Endodermal cell (in vitro differentiated cells): Measurements from ENCODE around the gene RFC5. TPM values are rescaled to one million over a fixed set of nuclear protein-coding genes. Genes with fewer than 3 reads are reported as not detected.

ENCODE experiments used
- DNase-seq: peaks from one replicate; pipeline ENCODE4 v3.0.0-alpha.2; 2017
- H3K27ac ChIP-seq: 2 replicates; pipeline ENCODE4 v1.5.1; 2013; ENCODE audit warnings: mild to moderate bottlenecking, low read depth, low read length, moderate library complexity
- H3K27me3 ChIP-seq: 2 replicates; pipeline ENCODE4 v1.6.1; 2013; ENCODE audit warnings: mild to moderate bottlenecking, low read length, moderate library complexity; ENCODE audit not compliant: insufficient read depth, control insufficient read depth, poor library complexity, severe bottlenecking
- H3K36me3 ChIP-seq: 2 replicates; pipeline ENCODE4 v1.7.0; 2013; ENCODE audit warnings: mild to moderate bottlenecking, low read length, moderate library complexity; ENCODE audit not compliant: control insufficient read depth, insufficient read depth
- H3K4me1 ChIP-seq: one replicate; pipeline ENCODE4 v1.7.0; 2013; ENCODE audit warnings: low read length; ENCODE audit not compliant: control insufficient read depth, insufficient read depth
- H3K4me3 ChIP-seq: 2 replicates; pipeline ENCODE4 v1.5.1; 2013; ENCODE audit warnings: mild to moderate bottlenecking, low read length, moderate library complexity
- H3K9ac ChIP-seq: 2 replicates; pipeline ENCODE4 v1.6.1; 2013; ENCODE audit warnings: mild to moderate bottlenecking, low read length, moderate library complexity; ENCODE audit not compliant: poor library complexity, severe bottlenecking; ENCODE audit errors: extremely low read depth
- H3K9me3 ChIP-seq: 2 replicates; pipeline ENCODE4 v1.6.1; 2013; ENCODE audit warnings: mild to moderate bottlenecking, low read length, moderate library complexity; ENCODE audit not compliant: control insufficient read depth
- H3K27ac Mint-ChIP-seq: 2 replicates; pipeline ENCODE4 v1.8.0; 2020; ENCODE audit warnings: mixed read lengths
- H3K27me3 Mint-ChIP-seq: 2 replicates; pipeline ENCODE4 v1.8.0; 2021; ENCODE audit warnings: mild to moderate bottlenecking, mixed read lengths; ENCODE audit not compliant: insufficient read depth
- H3K36me3 Mint-ChIP-seq: 2 replicates; pipeline ENCODE4 v1.8.0; 2020; ENCODE audit warnings: low read depth, mixed read lengths
- H3K4me1 Mint-ChIP-seq: 2 replicates; pipeline ENCODE4 v1.8.0; 2020; ENCODE audit warnings: mixed read lengths
- H3K4me3 Mint-ChIP-seq: 2 replicates; pipeline ENCODE4 v1.8.0; 2020; ENCODE audit warnings: mild to moderate bottlenecking, moderate library complexity, mixed read lengths
- H3K9me3 Mint-ChIP-seq: 2 replicates; pipeline ENCODE4 v1.8.0; 2020; ENCODE audit warnings: mild to moderate bottlenecking, mixed read lengths
- CTCF ChIP-seq: fragments of 200-600 bp; sonication (generic); conservative IDR thresholded peaks from 2 replicates; pipeline ENCODE4 v1.5.0; 2021; ENCODE audit warnings: antibody characterized with exemption, mild to moderate bottlenecking
- WGBS, 2 experiments: methylation state at CpG; one replicate each; pipeline versions ENCODE4 v1.1.5 to v1.1.7; 2013; ENCODE audit warnings: missing lambda C conversion rate in 2 of 2, mixed read lengths in 1 of 2; ENCODE audit not compliant: insufficient coverage in 1 of 2, insufficient read length in 1 of 2; 5-methylcytosine and 5-hydroxymethylcytosine counted together
- total RNA-seq, 2 donors: library from RNA; stranded (reverse); fragmentation: NEBNext Ultra II Directional in 1 of 2; extraction: Animal tissue kit (Norgen Biotek cat#: 25700) in 1 of 2; gene quantifications; 2 replicates in 1 of 2; 3 replicates in 1 of 2; pipeline ENCODE4 v1.2.1, GENCODE V29; 2021

The RFC5 gene
- total RNA-seq, 2 donors from 2014 or later = 32.2 to 46.2 TPM

- DNase-seq = no peak
- Histone ChIP-seq H3K9ac (no peak overlapping the region), H3K4me3 (no peak overlapping the region), H3K27me3 (no peaks in the 10 kb centered on the region), H3K4me1 (no peaks in the 10 kb centered on the region), H3K9me3 (no peaks in the 10 kb centered on the region), H3K27ac (no peak overlapping the region), H3K36me3 (no peaks in the 10 kb centered on the region)
- Mint-ChIP-seq H3K9me3 (no peaks in the 10 kb centered on the region), H3K36me3 (no peaks in the 10 kb centered on the region), H3K27ac (no peak overlapping the region), H3K4me3 (no peak overlapping the region), H3K27me3 (peaks cover 21% of the 10 kb centered on the region), H3K4me1 (no peaks in the 10 kb centered on the region)
- no peak for TF ChIP-seq CTCF
- WGBS, 2 experiments = 100% methylated on average over 1 of the region's 1 CpG; no CpG with 5 or more reads in 1 of the 2 experiments
Observed at GRCh38 chr12:117977373-117977772, 39.1 kb upstream of the RFC5 start.

DNA sequence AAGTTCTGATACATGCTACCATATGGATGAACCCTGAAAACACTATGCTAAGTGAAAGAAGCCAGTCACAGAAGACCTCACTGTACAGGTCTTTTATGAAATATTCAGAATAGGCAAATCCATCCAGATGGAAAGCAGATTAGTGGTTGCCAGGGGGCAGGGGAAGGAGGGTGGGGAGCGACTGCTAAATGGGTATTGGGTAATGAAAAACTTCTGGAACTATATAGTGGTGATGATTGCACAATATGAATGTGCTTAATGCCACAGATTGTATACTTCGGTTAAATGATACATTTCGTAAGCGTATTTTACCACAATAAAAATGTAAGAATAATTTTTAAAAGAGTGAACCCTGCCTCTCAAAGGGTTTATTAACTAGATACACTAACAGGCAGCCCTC, 35.9 kb upstream of the RFC5 start:
- H3K9me3 Mint-ChIP-seq = no peaks in the 10 kb centered on the region
- no peaks in the 10 kb centered on the region for H3K4me1 Mint-ChIP-seq
- no peak for TF ChIP-seq CTCF
- H3K4me3 Mint-ChIP-seq = no peak overlapping the region
- DNase-seq = no peak
- Histone ChIP-seq H3K4me1 (no peaks in the 10 kb centered on the region), H3K36me3 (no peaks in the 10 kb centered on the region), H3K9me3 (no peaks in the 10 kb centered on the region), H3K27ac (no peak overlapping the region), H3K9ac (no peak overlapping the region), H3K27me3 (no peaks in the 10 kb centered on the region), H3K4me3 (no peak overlapping the region)
- H3K36me3 Mint-ChIP-seq = no peaks in the 10 kb centered on the region
- H3K27ac Mint-ChIP-seq = no peak overlapping the region
- WGBS, 2 experiments = 92 to 100% methylated on average over 1 to 3 of the region's 4 CpGs
- peaks cover 9% of the 10 kb centered on the region for H3K27me3 Mint-ChIP-seq

DNA sequence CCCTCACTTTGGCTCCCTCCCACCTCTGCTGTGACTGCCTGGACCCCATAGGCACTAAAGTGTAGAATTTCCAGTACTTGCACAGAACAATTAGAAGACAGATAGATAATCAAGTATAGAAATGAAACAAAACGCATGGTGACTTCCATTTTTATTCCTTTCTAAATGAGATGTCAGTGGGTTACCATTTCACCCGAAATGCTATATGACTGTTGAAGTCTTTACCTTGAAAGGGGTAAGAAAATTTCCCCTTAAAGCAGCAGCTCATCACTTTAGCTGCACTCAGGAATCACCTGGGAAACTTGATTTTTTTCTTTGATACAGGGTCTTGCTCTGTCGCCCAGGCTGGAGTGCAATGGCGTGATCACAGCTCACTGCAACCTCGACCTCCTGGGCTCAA, 35.2 kb upstream of the RFC5 start:
- no peak overlapping the region for H3K27ac ChIP-seq
- H3K4me1 ChIP-seq = no peaks in the 10 kb centered on the region
- H3K4me3 ChIP-seq = no peak overlapping the region
- H3K9ac ChIP-seq = no peak overlapping the region
- no peak for TF ChIP-seq CTCF
- no peak for DNase-seq
- no peaks in the 10 kb centered on the region for H3K9me3 ChIP-seq
- no peaks in the 10 kb centered on the region for H3K9me3 Mint-ChIP-seq
- no peaks in the 10 kb centered on the region for H3K36me3 ChIP-seq
- WGBS, 2 experiments = 90 to 95% methylated on average over 5 of the region's 5 CpGs
- peaks cover 9% of the 10 kb centered on the region for H3K27me3 Mint-ChIP-seq
- H3K4me3 Mint-ChIP-seq = no peak overlapping the region
- H3K27me3 ChIP-seq = no peaks in the 10 kb centered on the region
- no peak overlapping the region for H3K27ac Mint-ChIP-seq
- H3K36me3 Mint-ChIP-seq = no peaks in the 10 kb centered on the region
- H3K4me1 Mint-ChIP-seq = no peaks in the 10 kb centered on the region
